ENCODE results near the gene IGF1R.

Gene IGF1R

DNA sequence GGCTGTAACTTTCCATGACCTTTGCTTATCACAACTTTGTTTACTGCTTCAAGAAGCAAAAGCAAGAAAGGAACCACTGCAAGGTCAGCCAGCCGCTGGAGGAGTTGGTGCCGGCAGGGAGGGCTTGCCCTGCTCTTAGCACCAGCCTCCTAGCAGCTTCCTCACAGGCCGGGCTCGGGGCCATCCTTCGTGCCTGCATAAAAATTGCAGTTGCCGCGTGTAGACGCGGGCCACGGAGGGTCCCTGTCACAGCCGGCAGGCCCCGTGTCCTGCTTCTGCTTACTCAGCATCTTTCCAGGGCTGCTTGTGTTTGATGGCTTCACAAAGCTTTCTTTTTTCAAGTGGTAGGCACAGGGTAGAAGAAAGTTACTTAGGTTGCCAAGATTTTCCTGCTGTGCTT lies 274.8 kb downstream of the IGF1R start:
- DNase-seq, result no peak

DNA sequence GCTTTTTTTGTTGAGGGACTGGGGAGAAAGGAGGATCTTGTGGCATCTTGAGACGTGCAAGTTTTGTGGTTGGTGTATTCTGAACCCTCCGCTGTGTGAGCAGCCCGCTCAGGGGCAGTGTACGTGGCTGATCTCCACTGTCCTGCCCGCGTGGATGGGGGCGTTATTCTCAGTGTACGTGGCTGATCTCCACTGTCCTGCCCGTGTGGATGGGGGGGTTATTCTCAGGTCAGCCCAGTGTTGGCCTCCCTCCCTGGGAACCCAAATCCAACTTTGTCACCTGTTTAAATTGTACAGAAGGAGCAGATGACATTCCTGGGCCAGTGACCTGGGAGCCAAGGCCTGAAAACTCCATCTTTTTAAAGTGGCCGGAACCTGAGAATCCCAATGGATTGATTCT lies 275.2 kb downstream of the IGF1R start:
- DNase-seq, result no peak

DNA sequence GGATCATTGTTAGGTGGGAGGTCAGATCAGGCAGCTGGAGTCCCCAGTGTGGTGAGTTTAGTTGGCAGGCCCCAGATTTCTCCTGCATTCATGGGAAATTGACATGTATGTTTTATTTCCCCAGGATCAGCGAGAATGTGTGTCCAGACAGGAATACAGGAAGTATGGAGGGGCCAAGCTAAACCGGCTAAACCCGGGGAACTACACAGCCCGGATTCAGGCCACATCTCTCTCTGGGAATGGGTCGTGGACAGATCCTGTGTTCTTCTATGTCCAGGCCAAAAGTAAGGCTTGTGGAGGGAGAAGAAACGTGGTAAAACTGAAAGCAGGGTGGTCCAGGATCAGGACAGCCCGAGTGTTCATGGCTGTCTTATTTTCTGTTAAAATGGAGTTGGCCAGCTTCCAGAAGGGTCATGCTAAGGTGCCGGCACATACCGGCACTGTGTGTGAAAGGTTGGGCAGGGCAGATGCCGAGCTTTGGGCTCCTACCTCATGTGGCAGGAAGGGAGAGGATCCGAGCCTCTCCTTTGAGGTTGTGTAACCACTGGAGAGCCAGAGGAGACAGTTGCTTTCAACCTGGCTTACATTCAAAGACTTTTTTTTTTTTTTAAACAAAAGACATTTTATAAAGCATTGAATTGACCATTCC lies 276.2 kb downstream of the IGF1R start:
- DNase-seq, result no peak

DNA sequence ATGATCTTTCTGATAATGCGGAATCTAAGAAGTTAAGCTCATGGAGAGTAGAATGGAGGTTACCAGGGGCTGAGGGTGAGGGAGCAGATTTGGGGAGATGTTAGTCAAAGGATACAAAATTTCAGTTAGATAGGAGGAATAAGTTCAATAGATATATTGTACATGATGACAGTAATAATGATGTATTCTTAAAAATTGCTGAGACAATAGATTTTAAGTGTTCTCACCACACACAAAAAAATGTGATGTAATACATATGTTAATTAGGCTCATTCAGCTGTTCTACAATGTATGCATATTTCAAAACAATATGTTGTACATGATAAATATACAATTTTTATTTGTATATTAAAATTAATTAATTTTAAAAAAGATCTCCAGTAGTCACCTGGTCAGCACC lies 277.9 kb downstream of the IGF1R start:
- DNase-seq, result no peak

DNA sequence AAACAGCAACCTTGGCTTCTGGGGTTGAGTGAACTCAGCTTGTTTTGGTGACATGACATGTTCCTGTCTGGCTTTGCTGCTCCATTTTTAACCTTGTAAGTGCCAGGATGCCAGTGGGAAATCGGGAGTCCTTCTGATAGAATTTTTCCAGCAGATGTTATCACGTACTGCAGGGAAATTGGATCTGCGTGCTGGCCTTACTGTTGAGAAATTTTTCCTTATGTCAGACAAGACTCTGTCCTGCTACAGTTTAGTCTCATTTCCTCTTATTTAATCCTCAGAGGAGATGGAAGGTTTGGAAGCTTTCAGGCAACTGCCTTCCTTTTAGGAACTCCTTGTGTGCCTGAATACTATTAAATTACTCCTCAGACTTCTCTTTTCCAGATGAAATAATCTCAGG lies 278.7 kb downstream of the IGF1R start:
- peak; percentile 14 to 35 for DNase-seq

DNA sequence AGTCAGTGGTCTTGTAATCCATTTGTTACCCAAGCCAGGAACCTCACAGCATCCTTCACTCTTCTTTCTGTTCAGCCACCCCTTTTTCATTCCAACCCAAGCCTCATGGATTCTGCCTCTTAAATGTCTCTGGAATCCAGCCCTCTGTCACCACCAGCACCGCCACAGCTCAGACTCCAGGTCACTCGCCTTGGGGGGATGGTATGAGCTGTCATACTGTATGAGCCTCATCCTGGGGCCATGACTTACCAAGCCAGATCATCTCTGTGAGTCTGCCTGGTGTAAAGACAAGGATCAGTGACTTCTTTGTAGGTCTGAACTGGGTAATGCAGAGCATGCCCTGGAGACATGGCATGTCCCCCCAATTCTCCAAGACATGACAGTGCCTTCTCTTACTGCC lies 279.7 kb downstream of the IGF1R start:
- no peak for DNase-seq

DNA sequence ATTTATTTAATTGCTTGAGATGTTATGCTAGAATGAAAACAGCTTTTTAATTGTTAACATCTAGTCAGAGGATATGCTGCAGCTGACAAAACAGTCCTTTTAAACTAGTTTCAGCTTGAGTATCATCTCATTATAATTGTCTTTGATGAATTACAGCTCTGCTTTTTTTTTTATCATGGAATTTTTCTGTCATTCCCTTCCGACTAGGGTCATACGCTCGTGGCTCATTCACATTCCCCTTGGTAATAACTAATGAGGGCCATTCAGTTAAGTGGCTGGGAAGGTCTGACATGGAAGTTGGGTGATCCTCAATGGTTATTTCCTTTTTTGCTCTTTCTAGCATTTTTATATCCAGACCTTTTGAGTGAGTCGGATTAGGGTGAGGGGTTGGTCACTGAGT lies 282.2 kb downstream of the IGF1R start:
- DNase-seq, result no peak

DNA sequence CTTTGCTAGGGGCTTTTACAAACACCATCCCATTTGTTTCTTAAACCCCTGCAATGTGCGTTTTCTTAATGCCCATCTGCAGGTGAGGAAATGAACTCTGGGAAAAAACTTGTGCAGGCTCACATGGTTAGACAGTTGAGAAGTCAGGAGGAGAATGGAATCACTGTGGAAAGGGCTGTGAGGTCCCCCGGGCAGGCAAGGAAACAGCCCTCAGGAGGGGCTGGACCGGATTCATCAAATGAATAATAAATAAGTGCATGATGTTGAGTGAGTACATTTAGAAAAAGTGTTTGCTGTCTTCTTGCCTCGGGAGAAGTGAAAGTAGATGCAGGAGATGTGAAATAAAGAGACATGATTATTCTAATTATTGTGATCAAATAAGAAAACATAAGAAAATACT lies 282.7 kb downstream of the IGF1R start:
- no peak for DNase-seq

DNA sequence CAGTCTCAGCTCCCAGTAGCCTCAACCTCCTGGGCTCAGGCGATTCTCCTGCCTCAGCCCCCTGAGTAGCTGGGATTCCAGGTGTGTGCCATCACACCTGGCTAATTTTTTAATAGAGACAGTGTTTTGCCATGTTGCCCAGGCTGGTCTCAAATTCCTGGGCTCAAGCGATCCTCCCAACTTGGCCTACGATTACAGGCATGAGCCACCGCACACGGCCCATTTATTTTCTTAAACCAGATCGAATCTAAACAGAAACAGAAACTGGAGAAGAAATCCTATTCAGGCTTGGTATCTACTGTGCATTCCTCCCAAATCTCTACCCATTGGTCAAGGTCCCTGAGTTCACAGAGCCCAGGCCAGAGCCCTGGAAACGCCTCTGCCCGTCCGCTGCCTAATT lies 285.1 kb downstream of the IGF1R start:
- DNase-seq, result no peak

DNA sequence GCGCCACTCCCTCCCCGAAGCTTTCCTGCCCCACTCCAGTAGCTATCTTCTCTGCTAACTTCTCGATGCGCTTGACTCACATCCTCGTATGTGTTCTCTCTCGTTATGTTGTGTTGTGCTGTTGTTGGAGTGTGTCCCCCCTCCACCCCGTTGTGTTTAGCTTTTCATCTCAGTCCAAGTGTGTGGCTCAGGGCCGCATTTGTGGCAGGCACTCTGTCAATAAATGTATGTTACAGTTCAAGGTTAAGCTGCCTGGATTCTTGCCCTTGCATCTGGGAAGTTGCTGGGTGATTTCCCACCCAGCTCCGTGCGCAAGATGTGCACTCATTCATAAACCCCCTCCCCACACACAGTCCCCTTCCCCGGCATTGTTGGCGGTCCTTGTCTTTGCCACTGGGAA lies 287.4 kb downstream of the IGF1R start:
- no peak for DNase-seq

DNA sequence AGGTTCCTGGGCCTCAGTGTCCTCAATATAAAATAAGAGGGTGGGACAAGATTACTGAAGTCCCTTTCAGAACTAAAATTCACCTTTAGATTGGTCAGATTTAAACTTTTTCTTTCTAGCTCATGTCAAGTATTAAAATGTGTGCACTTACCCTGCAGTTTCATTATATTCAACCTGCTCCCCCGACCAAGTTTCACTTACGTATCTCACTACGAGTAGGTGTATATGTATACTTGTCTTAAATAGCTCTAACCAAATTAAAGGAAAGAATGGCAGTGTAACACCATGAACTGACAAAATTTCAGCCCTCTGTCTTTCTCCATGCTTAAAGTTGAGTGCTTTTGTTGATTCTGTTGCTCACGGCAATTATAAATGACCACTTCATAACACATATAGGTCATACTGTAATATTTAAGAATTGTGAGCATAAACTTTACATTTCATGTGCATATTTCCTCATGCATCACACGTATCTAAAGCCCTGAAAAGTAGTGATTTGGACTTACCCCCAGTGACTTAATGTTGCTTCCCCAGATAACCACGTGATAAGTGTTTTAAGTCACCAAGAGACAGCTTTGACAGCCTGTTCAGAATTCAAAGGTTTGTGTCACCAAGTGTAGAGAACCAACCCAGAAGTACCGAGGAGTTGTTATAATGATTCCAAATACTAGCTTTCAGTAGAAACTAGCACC lies 289.2 kb downstream of the IGF1R start:
- DNase-seq, result no peak

DNA sequence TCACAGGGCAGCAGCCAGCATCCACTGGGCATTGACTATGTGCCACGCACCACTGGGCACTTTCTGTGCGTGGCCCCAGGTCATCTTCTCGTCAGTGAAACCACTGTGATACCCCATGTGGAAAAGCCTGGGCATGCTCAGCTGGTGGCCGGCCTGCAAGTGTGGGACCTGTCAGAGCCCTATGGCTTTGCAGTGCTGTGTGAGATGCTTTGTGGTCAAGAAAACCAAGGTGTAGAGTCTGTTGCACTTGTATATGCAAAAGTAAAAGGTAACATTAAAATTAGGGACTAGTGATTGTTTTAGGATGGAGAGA lies 289.7 kb downstream of the IGF1R start:
- no peak for DNase-seq

DNA sequence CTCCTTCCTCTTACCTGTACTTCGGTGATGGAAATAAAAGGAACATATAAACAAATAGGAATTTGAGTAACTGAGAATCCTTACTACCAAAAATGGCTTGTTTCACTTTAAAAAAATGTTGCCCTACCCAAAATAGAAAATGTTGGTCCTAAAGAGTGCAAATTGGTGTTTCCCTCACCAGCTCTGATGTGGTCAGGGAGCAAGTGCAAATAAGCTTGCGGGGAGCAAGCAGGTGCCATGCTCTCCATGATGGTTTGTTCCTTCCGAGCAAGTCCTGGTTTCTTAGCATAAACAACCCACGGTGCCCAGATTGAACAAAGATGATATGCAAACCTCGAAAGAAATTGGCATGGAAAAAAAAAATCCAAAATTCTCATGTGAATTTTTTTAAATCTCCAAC lies 290.5 kb downstream of the IGF1R start:
- DNase-seq, result no peak

DNA sequence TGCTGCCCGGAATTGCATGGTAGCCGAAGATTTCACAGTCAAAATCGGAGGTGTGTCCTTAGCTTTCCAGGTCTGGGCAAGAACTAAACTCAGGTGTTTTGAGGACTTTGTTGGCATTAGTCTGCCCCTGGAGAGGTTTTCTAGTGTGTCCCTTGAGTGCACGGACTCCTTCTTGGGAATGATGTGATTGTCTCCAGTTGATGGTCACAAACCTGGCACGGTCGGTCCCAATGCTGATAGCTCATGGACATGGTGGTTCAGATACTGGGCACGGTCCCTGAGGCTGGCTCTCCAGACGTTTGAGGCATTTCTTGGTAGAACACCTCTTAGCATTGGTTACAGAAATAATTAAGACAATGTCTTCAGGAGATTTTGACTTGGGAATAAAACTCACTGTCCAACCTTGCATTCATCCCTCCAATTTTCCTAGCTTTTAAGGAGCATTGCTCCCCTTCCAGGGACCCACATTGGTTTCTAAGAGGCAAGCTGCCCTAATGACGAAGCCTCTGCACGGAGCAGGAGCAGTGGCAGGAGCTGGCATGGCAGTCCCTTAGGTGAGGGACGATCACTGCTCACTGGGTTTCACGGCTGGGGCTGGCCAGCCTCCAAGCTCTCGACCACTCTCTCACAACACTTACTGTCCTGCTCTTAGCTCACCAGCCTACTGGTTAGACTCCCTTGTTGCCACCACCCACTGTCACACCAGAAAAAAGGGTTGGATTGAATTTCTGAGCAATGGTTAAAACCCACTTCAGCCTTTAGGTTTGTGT lies 291.2 kb downstream of the IGF1R start:
- DNase-seq, result no peak

DNA sequence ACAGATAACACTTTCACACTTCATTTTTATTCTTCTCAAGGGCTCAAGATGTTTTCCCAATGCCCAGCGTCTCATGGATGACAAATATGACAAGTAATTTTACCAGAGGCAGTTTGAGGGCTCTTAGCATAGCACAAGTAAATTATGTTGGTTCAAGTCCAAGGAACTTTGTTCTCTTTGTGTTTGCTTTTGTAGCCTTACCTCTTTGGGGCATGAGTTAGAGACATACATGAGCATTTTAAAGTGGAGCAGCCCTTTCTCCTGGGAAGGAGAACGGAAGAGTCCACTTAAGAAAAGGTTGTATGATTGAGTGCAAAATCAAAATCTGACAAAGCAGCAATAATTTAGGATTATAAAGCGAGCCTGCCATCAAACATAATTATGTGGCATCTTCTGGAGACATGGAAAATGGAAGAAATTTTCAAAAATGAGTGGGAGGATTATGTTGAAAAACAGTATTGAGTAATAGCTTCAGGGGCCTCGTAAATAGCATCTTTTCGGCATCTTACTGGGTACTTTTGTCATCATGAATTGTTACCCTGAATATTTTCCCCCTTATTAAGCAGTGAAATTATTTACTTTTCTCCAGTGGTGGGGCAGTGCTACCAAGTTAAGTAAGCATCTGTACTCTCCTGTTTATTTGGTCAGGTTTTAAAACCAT lies 293.4 kb downstream of the IGF1R start:
- DNase-seq, result no peak

DNA sequence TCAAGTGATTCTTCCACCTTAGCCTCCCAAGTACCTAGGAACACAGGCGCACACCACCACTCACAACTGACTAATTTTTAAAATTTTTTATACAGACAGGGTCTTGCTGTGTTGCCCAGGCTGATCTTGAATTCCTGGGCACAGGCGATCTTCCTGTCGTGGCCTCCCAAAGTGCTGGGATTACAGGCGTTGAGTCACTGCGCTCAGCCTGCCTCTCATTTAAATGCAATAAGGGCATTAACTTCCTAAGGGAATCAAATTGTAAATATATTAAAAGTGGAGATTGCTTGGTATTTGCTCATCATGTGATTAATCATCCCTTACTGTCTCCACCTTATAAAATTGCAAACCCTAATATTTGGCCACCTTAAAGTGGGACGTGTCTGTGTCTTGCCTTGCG lies 294.1 kb downstream of the IGF1R start:
- no peak for DNase-seq

DNA sequence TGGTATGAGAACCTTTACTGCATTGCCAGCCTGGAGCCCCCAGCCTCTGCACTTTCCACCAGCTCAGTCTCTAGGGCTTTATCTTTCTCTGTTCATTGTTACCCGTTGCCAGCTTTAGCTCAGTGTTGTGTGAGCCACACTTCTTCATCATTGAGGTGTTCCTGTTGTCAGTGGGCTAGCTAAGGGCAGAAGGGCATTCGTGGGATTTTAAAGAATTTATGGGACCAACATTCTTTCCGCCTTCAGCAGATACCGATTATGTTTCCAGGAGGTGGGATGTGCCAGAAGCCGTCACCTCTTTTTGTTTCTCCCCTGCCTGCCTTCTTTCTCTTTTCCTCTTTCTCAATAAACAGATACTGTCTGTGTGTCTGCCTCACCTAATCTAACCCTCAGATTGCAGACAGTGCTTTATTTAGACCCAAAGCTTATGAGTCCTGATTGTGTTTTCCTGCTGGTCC lies 294.7 kb downstream of the IGF1R start:
- DNase-seq, result no peak

DNA sequence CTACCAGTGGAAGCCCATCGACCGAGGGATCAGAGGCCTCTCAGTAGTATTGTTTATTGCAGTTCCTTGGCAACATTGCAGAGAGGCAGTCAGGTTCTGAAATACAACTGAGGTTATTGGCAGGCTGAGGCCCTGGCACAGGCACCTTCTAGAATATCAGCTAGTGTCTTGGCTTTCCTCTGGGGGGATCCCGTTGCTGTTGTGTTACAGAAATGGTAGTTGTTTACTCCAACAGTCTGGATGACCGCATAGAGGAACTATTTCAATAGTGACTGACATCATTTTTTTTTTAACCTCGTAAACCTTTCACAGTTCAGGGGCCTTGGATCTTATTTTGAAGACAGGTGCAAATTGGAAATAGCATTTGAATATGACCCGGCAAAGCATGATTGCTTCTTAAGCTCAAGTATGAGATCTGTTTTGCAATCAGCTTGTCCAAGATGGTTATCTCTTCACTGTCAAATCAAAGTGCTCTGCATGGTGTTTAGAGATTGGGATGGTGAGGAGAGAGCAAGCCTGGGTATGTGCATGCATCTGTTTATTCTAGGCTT lies 295.3 kb downstream of the IGF1R start:
- DNase-seq, result no peak

DNA sequence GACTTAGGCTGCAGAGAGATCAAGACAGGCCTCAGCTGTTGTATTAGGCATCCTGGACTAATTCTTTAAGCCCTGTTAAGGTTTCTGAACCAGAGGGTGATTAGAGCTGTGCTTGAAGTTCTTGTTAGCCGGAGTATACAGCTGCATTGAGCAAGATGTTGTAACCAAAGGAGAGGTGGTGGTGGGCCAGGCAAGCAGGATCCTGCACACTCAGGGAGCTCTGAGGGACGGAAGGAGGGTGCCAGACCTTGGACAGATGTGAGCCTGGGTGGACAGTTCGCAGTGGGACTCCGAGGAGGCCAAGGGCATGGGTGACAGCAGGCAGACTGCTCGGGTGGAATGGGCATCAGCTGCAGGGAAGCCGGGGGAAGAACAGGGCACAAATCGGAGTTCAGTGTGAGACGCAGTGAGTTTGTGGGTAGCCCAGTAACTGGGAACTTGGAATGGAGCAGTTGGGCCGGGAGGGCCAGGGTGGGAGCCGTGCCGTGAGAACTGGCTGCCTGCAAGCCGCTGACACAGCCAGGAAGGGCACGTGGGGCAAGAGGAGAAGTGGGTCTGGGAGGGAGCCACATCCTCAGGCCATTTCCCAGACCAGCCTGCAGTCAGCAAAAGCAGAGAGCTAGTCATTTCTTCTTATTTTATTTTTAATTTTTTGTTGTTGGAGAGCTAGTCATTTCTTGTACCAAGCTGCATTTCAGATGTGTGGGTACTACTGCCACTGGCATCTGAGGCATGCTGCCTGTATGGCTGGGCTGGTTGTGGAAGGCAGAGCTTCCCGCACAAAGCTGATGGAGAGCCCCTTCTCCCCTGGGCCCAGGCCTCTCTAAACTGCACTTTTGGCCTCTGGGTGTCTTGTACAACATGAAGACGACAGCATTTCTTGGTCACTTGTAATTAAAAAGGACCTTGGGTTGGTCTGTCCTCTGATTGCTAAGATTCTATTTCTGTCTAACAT lies 298.2 kb downstream of the IGF1R start:
- DNase-seq, result peak in 1 of 2 donors; percentile 4

DNA sequence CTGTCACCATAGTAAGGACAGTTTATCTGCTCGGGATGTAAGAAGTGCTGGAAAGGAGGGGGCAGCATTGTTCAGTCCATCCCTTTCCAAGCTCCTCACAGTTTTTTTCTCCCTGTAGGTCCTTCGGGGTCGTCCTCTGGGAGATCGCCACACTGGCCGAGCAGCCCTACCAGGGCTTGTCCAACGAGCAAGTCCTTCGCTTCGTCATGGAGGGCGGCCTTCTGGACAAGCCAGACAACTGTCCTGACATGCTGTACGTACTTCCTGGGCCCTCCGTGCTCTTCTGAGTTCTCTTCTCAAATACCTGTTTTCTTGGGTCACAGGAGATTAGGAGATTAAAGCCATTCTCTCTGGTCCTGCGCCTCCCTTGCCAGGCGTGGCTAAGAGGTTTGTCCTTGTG lies 300.1 kb downstream of the IGF1R start:
- no peak for DNase-seq

DNA sequence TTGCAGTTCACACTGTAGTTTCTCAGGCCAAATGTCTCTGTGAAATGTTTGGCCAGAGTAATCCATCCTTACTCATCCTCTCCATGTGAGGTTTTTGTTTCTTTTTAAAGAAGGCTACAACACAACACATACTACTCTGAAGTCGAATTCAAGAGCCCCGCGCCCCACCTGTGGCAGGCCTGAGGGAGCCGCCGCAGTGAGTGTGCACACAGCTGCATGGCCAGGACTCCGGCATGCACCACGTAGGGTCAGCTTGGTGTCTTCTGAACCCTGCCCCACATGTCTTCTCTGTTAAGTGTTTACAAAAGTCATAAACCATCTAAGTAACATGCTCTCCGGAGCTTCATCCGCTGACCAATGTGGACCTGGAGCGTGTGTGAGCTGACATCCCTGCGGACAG lies 300.6 kb downstream of the IGF1R start:
- no peak for DNase-seq

DNA sequence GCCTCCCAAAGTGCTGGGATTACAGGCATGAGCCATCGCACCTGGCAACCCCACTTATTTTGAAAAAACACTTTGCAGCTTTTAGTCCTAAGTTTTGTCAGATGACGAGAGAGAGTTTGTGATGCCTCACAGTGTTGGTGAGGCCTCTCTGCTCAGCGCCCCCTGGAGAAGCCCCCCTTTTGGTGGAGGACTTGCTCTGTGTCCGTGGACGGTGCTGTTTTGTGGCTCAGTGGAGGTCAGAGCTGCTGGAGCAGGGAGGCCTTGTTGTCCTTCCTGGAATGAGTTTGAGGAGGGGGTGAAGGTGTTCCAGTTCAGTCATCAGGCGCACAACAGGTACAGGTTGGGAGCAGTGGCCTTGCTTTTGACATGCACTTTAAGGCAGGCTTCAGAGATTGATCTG lies 301.3 kb downstream of the IGF1R start:
- no peak for DNase-seq

Measured in inflammatory macrophage (primary cell).